Stimulated activated CD4-positive, alpha-beta T cell treated with anti-CD3 and anti-CD28 coated beads, Interleukin-4, amount 100 ng/mL, for 4 hours (primary cell): ENCODE results near the gene CHTF8.

Experiments
- DNase-seq, 2 experiments: peaks; one replicate each; pipeline ENCODE4 v3.0.0-alpha.2; 2020

Gene CHTF8

DNA sequence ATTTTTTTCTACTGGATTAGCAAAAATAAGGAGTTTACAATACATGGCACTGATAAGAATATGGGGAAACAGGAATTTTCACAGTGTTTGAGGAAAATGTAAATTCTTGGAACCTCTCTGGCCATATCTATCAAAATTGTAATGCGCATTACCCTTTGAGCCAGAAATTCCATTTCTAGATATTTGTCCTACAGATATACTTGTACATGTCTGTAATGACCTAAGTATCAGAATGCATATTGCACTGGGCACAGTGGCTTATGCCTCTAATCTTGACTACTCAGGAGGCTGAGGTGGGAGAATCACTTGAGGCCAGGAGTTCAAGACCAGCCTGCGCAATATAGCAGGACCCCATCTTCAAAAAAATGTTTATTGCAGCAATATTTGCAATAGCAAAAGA, 52.7 kb downstream of the CHTF8 start:
- DNase-seq, result no peak

DNA sequence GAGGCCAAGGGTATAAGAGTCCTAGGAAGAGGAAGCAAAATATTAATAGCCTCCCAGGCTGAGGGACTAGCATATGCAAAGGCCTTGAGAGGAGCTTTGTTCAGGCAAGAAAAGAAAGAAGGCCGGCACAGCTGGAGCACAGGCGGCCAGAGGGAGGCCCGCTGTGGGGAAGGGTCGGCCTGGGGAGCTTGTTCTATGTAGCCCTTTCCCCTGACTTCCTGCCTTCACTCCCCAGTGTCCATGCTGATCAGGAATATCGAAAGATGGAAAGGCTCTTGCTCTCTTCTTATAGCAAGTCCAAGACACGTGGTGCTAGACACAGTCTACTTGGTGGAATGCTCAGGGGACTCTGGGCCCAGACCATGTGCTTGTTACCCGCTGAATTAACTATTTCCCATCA, 54.3 kb downstream of the CHTF8 start:
- DNase-seq, result no peak

GRCh38 chr16:69077251-69077650, 55.1 kb downstream of the CHTF8 start:
- no peak for DNase-seq

DNA sequence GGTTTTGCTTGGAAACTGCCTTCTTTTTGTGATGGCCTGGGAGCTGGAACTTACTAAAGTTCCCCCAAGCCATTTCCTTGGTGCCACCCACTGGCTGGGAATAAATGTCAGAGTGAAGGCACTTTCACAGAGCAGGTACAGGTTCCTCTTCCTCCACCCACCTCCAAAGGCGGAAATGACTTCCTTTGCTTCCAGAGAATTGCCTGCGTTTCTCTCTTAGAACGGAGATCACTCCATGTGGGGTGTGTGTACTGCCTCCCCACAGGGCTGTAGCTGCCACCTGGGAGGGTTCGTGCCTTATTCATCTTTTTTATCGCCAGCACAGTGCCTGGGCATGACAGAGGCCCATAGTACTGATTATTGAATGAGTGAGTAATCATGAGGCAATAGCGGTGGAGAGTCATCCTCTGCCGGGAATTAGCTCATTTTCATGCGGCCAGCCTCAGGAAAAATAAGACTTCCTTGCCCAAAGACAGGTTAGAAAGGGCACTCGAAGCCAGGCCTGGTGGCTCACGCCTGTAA, 59.1 kb downstream of the CHTF8 start:
- DNase-seq, result no peak

GRCh38 chr16:69072640-69072974, 59.8 kb downstream of the CHTF8 start:
- DNase-seq, result no peak

GRCh38 chr16:69071036-69071435, 61.4 kb downstream of the CHTF8 start:
- no peak for DNase-seq

- no peak for DNase-seq
Observed at GRCh38 chr16:69069504-69069903, 62.9 kb downstream of the CHTF8 start.
